ENCODE data around the gene DUSP22.

DNA sequence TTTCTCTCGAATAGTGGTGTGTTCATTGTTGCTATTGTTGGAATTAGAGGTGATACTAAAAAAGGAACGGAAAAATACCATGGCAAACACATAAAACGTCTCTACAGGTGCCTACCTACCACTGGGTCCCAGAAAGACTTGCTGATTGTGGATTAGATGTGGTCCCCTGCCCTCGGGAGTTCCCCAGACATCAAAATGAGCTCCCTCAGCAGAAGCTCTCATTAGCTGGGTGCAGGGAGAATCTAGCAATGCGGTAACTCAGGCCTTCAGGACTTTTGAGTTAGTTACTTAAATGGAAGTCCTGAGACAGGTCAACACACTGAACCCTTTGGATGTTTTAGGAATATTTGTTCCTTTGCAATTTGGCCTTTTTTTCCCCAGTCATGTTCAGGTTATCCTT, 105.3 kb downstream of the DUSP22 start:
- TF ChIP-seq EZH2phosphoT487 (IDR thresholded peaks at IDR 0.05; ENCODE audit: low read depth), result no peak
- TF ChIP-seq, protein P1, sequence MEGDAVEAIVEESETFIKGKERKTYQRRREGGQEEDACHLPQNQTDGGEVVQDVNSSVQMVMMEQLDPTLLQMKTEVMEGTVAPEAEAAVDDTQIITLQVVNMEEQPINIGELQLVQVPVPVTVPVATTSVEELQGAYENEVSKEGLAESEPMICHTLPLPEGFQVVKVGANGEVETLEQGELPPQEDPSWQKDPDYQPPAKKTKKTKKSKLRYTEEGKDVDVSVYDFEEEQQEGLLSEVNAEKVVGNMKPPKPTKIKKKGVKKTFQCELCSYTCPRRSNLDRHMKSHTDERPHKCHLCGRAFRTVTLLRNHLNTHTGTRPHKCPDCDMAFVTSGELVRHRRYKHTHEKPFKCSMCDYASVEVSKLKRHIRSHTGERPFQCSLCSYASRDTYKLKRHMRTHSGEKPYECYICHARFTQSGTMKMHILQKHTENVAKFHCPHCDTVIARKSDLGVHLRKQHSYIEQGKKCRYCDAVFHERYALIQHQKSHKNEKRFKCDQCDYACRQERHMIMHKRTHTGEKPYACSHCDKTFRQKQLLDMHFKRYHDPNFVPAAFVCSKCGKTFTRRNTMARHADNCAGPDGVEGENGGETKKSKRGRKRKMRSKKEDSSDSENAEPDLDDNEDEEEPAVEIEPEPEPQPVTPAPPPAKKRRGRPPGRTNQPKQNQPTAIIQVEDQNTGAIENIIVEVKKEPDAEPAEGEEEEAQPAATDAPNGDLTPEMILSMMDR (IDR thresholded peaks at IDR 0.05; ENCODE audit: low read depth, low read length), result no peak
